DOHH2 (cell line): ENCODE measurements around the gene ZNF575.

Experiments used
- H3F3A ChIP-seq: fragments of 200-600 bp; sonication (generic), shearing (Covaris generic); 2 replicates; pipeline ENCODE4 v1.6.0; 2016; ENCODE audit warnings: antibody characterized with exemption, mild to moderate bottlenecking; ENCODE audit not compliant: control insufficient read depth, insufficient read depth
- H3K27ac ChIP-seq: fragments of 200-600 bp; sonication (generic); 2 replicates; pipeline ENCODE4 v1.5.1; 2014; ENCODE audit warnings: low read depth, mild to moderate bottlenecking, low read length, moderate library complexity
- H3K27me3 ChIP-seq: fragments of 200-600 bp; sonication (generic); 2 replicates; pipeline ENCODE4 v1.6.1; 2014; ENCODE audit warnings: mild to moderate bottlenecking, low read length, mixed read lengths; ENCODE audit not compliant: control insufficient read depth
- H3K36me3 ChIP-seq: fragments of 200-600 bp; sonication (generic); 2 replicates; pipeline ENCODE4 v1.6.1; 2014; ENCODE audit warnings: mild to moderate bottlenecking, low read length, moderate library complexity, mixed read lengths; ENCODE audit not compliant: control insufficient read depth
- H3K4me1 ChIP-seq: fragments of 200-600 bp; sonication (generic); 2 replicates; pipeline ENCODE4 v1.6.1; 2014; ENCODE audit warnings: mild to moderate bottlenecking, low read length, mixed read lengths; ENCODE audit not compliant: control insufficient read depth
- H3K4me2 ChIP-seq: fragments of 200-600 bp; sonication (generic); 2 replicates; pipeline ENCODE4 v1.6.0; 2014; ENCODE audit warnings: mild to moderate bottlenecking, low read length, moderate library complexity
- H3K4me3 ChIP-seq: fragments of 200-600 bp; sonication (generic); 2 replicates; pipeline ENCODE4 v1.5.1; 2014; ENCODE audit warnings: mild to moderate bottlenecking, low read length, mixed read lengths
- H3K79me2 ChIP-seq: fragments of 200-600 bp; sonication (generic); 2 replicates; pipeline ENCODE4 v1.6.1; 2014; ENCODE audit warnings: mild to moderate bottlenecking, low read length, mixed read lengths; ENCODE audit not compliant: control insufficient read depth
- H3K9me2 ChIP-seq: fragments of 200-600 bp; sonication (generic); replicated peaks from 2 replicates; pipeline ENCODE4 v1.6.1; 2014; ENCODE audit warnings: mild to moderate bottlenecking, low read length, mixed read lengths; ENCODE audit not compliant: control insufficient read depth
- H3K9me3 ChIP-seq: fragments of 200-600 bp; sonication (generic); 2 replicates; pipeline ENCODE4 v1.6.1; 2014; ENCODE audit warnings: antibody characterized with exemption, low read length, mixed read lengths; ENCODE audit not compliant: control insufficient read depth, insufficient read depth
- H4K20me1 ChIP-seq: fragments of 200-600 bp; sonication (generic); 2 replicates; pipeline ENCODE4 v1.6.0; 2014; ENCODE audit warnings: low read depth, mild to moderate bottlenecking, antibody characterized with exemption, low read length, moderate library complexity; ENCODE audit not compliant: control insufficient read depth, insufficient read depth
- CTCF ChIP-seq: fragments of 200-600 bp; sonication (generic); IDR thresholded peaks from one replicate; pipeline ENCODE4 v1.5.1; 2014; ENCODE audit warnings: antibody characterized with exemption, mild to moderate bottlenecking, low read depth, low read length; ENCODE audit not compliant: poor library complexity, severe bottlenecking
- EZH2phosphoT487 ChIP-seq: fragments of 200-600 bp; sonication (generic); IDR thresholded peaks from 2 replicates; pipeline ENCODE4 v1.6.1; 2017; ENCODE audit warnings: borderline replicate concordance, mild to moderate bottlenecking, antibody characterized with exemption, low read length, moderate library complexity, mixed read lengths

Gene ZNF575

GRCh38 chr19:43551399-43552197, 18.6 kb downstream of the ZNF575 start:
- H4K20me1 ChIP-seq: no peaks in the 10 kb centered on the region
- H3K79me2 ChIP-seq: no peaks in the 10 kb centered on the region
- TF ChIP-seq EZH2phosphoT487 (no peak), CTCF (no peak)
- no peak overlapping the region for H3K4me3 ChIP-seq
- no peaks in the 10 kb centered on the region for H3K27me3 ChIP-seq
- no peaks in the 10 kb centered on the region for H3F3A ChIP-seq
- no peak overlapping the region for H3K4me2 ChIP-seq
- H3K27ac ChIP-seq: no peak overlapping the region
- no peaks in the 10 kb centered on the region for H3K4me1 ChIP-seq
- H3K36me3 ChIP-seq: peaks cover 43% of the 10 kb centered on the region
- H3K9me3 ChIP-seq: no peaks in the 10 kb centered on the region
- no peaks in the 10 kb centered on the region for H3K9me2 ChIP-seq

GRCh38 chr19:43552198-43552450, 19.1 kb downstream of the ZNF575 start:
- Histone ChIP-seq H3K27me3 (no peaks in the 10 kb centered on the region), H3K4me3 (no peak overlapping the region), H3K9me3 (no peaks in the 10 kb centered on the region), H4K20me1 (no peaks in the 10 kb centered on the region), H3K4me1 (no peaks in the 10 kb centered on the region), H3K27ac (no peak overlapping the region), H3F3A (no peaks in the 10 kb centered on the region), H3K9me2 (no peaks in the 10 kb centered on the region), H3K4me2 (no peak overlapping the region), H3K79me2 (no peaks in the 10 kb centered on the region), H3K36me3 (peaks cover 43% of the 10 kb centered on the region)
- no peak for TF ChIP-seq EZH2phosphoT487
- TF ChIP-seq CTCF: no peak

GRCh38 chr19:43552616-43553015, 19.6 kb downstream of the ZNF575 start:
- no peaks in the 10 kb centered on the region for H3K4me1 ChIP-seq
- TF ChIP-seq EZH2phosphoT487 (no peak), CTCF (no peak)
- H3K79me2 ChIP-seq: no peaks in the 10 kb centered on the region
- H3K9me3 ChIP-seq: no peaks in the 10 kb centered on the region
- H3K27me3 ChIP-seq: no peaks in the 10 kb centered on the region
- no peak overlapping the region for H3K4me2 ChIP-seq
- no peaks in the 10 kb centered on the region for H4K20me1 ChIP-seq
- no peak overlapping the region for H3K4me3 ChIP-seq
- no peaks in the 10 kb centered on the region for H3K9me2 ChIP-seq
- H3K27ac ChIP-seq: no peak overlapping the region
- H3K36me3 ChIP-seq: peaks cover 43% of the 10 kb centered on the region
- no peaks in the 10 kb centered on the region for H3F3A ChIP-seq
